SIG-M5 treated with dmso at 0.1 percent for 504 hours (cell line): Measurements from ENCODE around the gene CORIN.
A peak's percentile ranks its signal among the peaks of the same experiment; 100 is the strongest.
"Not testable (repeated sequence)": the region's sequence is repeated elsewhere in the genome, so short reads cannot be mapped to it uniquely, and the experiment has no call there.

Experiments
- DNase-seq: peaks from one replicate; lab custom pipeline; 2025; ENCODE audit not compliant: unreplicated experiment; lab: John Stamatoyannopoulos, UW

The CORIN gene

DNA sequence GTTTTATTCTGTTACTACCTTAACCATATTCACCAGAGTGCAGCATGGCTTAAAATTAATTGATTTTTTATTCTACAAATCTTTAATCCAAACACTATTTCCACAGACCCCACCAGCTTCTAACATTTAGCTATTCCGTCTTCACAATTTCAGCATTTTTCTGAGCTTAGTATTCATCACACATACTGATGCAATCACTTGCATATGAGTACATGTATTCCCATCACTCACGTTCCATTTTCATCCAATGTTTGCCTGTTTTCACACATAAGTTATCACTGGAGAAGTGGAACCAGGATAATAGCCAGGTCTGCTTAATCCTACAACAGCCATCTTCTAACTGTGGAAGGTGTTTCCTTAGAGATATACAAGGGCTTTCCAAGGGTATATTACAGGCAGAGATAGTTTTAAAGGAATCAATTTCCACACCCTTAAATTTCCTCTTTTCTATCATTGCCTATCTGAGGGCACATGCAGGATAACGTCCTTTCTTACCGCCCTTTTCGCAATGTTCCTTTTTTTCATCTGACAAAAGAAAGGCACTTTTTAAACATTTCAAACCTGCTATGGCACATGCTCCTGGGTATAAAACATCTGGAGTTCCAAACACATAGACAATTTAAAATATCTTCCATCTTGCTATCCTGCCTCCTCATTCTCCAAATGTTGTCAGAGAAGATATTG lies 115.8 kb downstream of the CORIN start:
- DNase-seq, result no peak

GRCh38 chr4:47721485-47721884 lies 116.4 kb downstream of the CORIN start:
- DNase-seq, result no peak

GRCh38 chr4:47720787-47721186 lies 117.1 kb downstream of the CORIN start:
- no peak for DNase-seq

DNA sequence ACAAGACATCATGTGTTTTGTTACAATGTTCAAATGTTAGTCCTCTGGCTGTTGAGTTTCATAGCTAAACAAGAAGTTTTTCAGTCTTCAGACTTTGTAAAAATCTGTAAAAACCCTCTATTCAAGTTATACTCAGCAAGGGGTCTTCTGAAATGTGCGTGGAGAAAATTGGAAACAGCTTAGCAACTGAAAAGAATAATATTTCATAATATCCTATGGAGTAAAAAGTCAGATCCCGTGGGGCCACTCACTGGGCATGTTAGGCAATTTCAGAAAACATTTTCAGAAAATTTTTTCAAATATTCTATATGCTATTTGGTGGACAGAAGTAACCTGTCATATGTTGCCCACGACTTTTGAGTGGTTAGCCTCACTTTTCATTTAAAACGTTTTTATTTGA lies 118.3 kb downstream of the CORIN start:
- DNase-seq, result no peak

- DNase-seq, result no peak
Observed at GRCh38 chr4:47718696-47719095, 119.2 kb downstream of the CORIN start.

- DNase-seq, result no peak
Observed at GRCh38 chr4:47717188-47717587, 120.7 kb downstream of the CORIN start.

DNA sequence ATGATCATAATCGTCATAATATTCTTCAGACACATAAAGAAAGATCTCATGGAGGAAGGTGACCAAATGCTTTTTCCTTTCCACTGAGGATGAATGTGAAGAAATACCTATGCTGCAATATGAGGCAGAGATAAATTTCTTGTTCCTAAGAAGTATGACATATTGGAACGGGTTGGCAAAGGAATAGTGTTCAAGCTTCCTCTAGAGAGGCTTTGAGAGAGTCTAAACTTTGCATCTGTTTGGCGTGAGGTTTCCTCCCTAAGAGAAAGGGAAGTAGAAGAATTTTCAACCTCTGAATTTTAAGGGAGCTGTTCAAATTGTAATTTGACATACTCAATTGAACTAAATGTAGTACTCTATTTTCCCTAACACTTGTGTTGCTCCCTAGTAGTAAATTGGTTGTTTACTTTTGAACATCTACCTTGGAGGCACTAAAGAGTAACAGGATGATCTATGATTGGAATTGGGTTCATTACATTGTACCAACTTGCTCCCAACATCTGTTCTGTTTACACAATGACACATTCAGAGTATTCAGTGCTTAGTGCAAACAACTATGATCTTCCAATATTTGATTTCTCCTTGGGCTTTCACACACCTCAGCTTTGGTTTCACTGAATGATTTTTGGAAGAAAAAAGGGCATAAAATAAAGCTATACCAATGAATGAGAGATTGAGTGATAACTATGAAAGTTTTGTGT lies 122.0 kb downstream of the CORIN start:
- no peak for DNase-seq

DNA sequence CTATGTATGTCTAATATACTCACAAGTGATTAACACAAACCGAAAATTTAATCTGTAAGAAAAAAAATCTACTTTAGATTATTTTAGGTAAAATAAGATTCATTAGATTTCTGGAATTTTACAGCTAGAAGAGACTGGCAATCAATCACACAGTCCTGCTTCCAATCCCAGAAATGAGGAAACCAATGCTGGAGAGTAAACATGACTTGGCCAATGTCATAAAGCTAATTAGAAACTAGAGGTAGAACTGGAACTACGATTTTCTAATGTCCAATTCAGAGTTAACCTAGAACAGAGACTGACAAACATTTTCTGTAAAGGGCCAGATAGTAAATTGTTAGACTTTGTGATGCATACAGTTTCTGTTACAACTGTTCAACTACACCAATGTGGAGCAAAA lies 123.6 kb downstream of the CORIN start:
- DNase-seq, result no peak

- no peak for DNase-seq
Observed at GRCh38 chr4:47713129-47713834, 124.6 kb downstream of the CORIN start.

DNA sequence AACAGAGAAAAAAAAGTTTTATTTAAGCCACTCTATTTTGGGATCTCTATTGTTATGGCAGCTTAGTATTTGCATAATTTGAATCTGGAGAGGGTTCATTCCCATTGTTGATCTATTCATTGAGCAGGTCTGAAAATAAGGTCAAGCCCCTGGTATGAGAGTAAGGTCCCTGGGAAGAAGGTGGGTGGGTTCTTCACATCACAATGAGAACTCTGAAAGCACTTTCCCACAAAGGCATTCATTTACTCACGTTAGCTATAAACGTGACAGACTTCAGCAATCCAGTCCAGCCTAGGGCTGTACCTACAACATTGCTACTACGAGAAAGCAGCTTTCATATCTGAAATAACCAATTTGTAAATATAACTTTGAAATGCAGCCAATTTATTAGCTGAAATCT lies 126.2 kb downstream of the CORIN start:
- DNase-seq, result no peak

DNA sequence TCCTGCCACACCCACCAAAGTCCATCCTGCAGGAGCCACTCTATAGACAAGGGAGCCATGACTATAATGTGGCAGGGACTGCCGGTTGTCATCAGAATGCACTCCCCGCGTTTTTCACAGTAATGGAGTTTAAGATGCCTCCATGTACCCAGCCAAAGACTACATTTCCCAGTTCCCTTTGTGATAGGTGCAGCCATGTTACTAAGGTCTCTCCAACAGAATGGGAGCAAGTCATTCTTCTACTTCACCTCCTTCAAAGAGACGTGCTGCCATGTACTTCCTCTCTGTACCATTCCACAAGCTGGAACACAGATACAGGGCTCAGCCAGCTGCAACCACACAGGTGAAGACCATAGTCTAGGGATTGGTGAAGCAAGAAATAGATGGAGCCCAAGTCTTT lies 126.7 kb downstream of the CORIN start:
- no peak for DNase-seq

GRCh38 chr4:47706352-47706751 lies 131.5 kb downstream of the CORIN start:
- DNase-seq, result not testable (repeated sequence)

DNA sequence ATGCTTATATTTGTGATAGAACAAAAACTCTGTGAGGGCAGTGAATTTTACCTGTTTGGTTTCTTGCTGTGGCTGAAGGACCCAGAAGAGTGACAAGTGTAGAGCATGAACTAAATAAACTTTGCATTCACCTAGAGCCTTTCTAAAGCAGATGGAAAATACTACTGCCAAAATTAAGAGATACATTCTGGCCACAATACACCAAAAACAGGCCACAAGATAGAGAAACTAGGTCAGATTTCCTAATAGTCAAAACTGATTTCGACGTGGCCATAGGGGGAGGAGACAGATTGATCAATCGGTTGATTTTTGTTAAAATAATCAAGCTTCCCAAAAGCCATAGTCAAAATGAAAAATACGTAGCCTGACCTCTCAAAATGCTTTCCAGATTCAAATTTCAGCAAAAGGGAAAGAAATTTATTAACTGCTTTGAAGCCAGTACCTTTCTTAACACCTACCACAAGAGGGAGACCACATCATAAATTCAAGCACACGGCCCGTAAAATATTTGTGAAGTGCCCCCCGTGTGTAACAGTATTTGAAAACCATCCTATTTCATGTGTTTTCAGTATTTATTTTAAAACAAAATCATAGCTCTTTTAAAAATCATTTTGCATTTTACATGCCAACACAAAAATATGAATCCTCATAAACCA lies 132.4 kb downstream of the CORIN start:
- DNase-seq, result peak; percentile 22

- peak; percentile 27 for DNase-seq
Observed at GRCh38 chr4:47704693-47705325, 133.1 kb downstream of the CORIN start.

- no peak for DNase-seq
Observed at GRCh38 chr4:47703956-47704355, 133.9 kb downstream of the CORIN start.

GRCh38 chr4:47703008-47703407 lies 134.9 kb downstream of the CORIN start:
- no peak for DNase-seq

GRCh38 chr4:47701286-47701685 lies 136.6 kb downstream of the CORIN start:
- no peak for DNase-seq

DNA sequence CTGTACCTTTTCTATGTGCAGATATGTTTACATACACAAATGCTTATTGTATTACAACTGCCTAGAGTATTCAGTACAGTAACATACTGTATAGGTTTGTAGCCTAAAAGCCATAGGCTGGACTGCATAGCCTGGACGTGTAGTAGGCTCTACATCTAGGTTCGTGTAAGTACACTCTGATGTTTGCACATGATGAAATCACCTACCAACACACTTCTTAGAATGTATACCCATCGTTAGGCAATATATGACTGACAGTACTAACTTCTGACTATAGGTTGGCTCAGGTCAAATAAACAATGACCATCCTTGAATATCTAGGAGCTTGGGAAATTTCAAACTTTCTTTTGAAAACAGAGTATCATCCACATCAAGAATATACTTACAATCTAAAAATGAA lies 139.0 kb downstream of the CORIN start:
- DNase-seq, result no peak

DNA sequence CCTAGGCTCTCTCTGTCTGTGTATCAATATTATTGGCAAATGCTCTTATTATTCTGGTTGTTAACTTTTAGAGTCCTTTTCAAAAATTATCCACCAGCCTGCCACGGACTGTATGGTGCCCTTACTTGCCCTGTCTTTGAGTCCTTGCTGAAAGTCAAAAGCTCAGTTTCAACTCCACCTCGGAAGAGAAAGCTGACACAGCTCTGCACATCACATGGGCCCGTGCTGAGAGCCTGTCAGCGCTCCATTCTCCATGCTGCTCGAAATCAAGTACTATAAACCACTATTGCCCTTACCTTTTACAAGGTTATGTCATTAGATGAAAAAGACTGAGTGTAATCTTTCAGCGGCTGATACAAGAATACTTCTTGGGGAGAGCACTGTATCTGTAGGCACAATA lies 141.0 kb downstream of the CORIN start:
- DNase-seq, result no peak

DNA sequence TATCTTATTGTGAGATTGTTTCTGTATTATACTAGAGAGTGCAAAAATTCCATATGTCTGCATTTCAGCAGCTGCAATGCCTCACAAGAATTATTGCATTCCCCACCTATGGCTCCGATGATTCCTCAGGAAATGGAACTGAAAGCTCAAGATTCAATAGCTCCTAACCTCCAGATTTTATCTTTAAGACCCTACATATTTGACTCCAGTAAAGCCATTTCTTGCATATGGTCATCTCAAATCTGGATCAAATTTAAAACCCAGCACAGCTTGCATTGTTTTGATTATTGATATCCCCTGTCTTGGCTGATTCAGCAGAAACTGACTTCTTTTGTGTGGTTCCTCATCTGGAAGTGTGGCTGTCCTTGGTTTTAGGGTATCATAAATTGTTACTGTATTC lies 142.6 kb downstream of the CORIN start:
- DNase-seq, result no peak

DNA sequence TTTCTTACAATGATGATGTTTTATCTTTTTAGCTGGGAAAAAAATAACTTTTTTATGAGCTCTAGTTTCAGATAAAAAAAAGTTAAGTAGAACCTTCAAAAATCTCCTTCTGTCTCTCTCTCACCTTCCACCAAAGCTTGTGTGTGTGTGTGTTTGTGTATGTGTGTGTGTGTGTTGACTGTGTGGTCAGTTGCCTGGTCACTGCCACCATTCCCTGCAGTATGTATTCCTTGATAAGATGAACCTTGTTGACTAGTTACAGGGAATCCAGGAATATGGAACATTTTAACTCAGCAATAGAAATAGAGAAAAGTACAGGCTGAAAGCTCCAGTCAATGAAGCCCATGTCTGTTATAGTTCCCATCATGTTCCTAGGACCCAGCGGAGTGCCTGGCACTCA lies 143.5 kb downstream of the CORIN start:
- no peak for DNase-seq
